Stimulated activated CD4-positive, alpha-beta T cell treated with anti-CD3 and anti-CD28 coated beads, TNF-alpha, amount 100 ng/mL, for 1 hour (primary cell): ENCODE data around the gene TTK.
A peak's percentile ranks its signal among the peaks of the same experiment; 100 is the strongest.

Experiments used
- DNase-seq, 3 donors: peaks; one replicate each; pipeline ENCODE4 v3.0.0-alpha.2; 2020; ENCODE audit warnings: low read depth in 3 of 3, low spot score in 1 of 3

TTK gene

DNA sequence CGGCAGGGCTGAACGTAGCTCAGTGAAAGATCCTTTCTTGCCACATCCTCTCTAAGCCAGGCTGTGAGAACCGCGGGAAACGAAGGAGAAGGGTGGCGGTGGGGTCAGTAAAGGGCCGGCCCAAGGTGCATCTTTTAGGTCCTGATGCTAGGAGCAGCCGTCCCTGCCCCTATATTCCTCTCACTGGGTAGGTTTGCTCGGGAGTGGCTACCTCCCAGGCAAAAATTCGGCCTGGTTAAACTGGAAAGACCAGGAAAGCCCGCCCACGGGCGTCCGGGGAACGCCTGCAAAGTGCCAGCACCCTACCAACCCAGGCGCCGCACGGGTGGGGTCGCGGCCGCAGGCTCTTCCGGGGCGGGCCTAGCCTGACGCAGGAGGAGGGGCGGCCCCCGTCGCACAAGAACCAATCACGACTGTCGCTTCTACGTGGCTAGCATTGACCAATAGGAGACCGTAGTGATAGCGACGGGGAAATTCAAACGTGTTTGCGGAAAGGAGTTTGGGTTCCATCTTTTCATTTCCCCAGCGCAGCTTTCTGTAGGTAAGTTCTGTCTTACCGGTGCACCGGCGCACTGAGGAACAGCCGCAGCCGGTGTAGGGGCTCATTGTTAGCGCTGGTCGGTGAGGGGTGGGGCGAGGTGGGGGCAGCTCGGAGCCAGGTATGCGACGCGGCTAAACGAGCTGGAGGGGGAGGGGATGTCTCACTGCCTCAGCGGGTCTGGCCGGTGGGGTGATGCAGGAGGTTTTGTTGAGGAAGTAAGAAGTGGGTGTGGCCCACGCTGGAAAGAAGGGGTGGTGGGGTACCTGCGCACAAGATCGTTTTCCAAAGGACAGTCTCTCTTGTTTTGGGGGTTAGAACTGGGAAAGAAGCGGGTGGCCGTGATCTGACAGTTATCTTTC lies at the start of gene TTK:
Gene TTK (plus strand): TSS at position 477 of the 900 bp plus-strand sequence. CDS start 1,195 bp downstream, outside the sequence.
- DNase-seq: peak; percentile 75 to 81 (median 79)

DNA sequence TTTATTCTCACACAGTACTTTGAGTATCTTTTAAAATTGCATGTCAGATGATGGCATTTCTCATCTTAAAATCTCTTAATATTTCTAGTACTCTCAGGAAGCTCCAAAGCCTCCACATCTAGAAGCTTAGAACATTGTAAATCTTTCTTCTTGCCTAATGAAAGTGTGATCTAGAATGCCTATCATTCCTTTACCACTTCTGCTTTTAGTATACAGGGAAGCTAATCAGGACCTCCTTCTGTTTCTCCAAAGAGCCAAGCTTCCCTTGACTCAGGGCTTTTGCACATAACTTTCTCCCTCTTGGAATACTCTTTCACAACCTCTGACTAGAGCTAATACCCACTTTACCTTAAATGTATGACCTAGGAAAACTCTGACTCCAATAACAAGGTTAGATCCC lies 49.6 kb upstream of the TTK start:
- no peak for DNase-seq

GRCh38 chr6:79964607-79965081 lies 39.8 kb upstream of the TTK start:
- DNase-seq: no peak

GRCh38 chr6:79967178-79967577 lies 37.3 kb upstream of the TTK start:
- DNase-seq: no peak

DNA sequence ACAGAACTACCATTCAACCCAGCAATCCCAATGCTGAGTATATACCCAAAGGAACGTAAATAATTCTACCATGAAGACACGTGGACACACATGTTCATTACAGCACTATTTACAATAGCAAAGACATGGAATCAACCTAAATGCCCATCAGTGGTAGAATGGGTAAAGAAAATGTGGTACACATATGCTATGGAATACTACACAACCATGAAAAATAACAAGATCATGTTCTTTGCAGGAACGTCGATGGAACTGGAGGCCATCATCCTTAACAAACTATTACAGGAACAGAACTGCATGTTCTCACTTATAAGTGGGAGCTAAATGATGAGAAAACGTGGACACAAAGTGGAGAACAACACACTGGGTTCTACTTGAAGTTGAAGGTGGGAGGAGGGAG lies 34.7 kb upstream of the TTK start:
- no peak for DNase-seq

DNA sequence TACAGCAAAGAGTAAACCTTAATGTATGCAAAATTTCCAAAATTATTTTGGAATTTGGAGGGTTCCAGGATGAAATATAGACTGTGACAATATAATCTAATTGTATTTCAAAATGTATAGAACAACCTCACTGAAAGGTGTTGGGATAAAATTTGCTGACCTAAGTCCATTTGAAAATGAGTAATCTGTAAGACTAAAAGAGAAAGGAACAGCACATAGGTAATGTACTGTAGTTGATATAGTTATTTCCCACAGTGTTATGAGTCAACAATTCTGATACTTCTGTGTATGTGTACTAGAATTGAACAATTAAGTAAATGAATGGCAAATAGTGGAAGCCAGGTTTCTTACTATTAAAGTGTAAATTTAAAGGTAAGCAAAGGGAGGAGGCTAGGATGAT lies 33.3 kb upstream of the TTK start:
- no peak for DNase-seq

GRCh38 chr6:79981652-79982051 lies 22.8 kb upstream of the TTK start:
- no peak for DNase-seq

DNA sequence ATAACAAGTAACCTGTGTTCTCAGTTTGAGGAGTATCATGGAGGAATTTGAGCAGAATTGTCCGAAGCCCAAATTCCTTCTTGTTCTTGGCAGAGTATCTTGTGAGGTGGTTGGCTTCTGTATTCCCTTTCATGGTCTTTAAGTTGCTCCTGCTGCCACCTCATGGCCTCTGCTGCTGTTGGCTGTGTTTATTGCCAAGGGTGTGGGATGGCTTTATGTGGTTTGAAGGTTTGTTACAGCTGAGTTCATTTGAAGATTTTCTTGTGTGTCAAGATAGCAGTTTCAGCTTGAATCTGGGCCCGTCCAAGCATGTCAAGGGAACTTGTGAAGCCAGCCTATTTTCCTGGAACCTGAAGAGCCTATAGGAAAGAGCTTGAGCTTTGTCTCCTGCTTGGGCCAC lies 20.2 kb upstream of the TTK start:
- DNase-seq: no peak

- no peak for DNase-seq
Observed at GRCh38 chr6:79985128-79985527, 19.3 kb upstream of the TTK start.

DNA sequence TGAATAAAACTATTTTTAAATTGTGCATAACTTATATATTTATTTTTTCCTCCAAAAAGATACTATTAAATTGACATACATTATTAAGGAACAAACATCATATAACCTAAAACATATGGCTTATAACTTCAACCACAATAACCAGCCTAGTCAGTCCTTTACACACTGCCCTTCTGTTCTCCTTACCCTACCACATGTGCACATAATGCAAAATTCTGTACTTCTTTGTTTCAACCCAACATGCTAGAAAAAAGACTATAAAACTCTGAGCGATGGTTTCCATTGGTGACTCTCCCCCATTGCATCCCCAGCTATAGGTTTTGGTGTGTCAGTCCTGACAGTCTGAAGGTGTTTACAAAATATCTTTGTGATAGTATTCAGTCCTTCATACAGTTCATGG lies 14.8 kb upstream of the TTK start:
- no peak for DNase-seq

GRCh38 chr6:79993012-79993910 lies 11.2 kb upstream of the TTK start:
- DNase-seq: no peak

GRCh38 chr6:79993911-79994309 lies 10.5 kb upstream of the TTK start:
- DNase-seq: no peak

- no peak for DNase-seq
Observed at GRCh38 chr6:79997728-79998127, 6.7 kb upstream of the TTK start.

DNA sequence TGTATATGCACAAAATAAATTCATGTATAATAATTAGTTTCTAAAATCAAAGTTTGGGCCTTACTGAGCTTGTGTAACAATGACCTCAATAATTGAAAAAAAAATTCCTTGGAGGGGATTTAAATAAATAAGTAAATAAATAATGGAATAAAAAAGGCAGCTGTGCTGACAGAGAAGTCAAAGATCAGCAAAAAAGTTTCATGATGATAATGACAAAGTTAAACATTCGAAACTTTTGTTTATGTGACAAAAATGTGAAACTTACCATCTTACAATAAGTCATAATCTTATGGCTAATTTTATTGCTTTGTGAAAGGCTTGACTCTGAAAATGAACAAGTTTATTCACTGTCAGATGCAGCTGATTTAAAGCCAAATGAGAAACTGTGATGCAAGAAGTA lies 3.1 kb upstream of the TTK start:
- no peak for DNase-seq

- DNase-seq: no peak
Observed at GRCh38 chr6:80003826-80004172, 650 bp upstream of the TTK start.

- no peak for DNase-seq
Observed at GRCh38 chr6:80005406-80005805, 957 bp downstream of the TTK start.

- DNase-seq: no peak
Observed at GRCh38 chr6:80006541-80006940, 2.1 kb downstream of the TTK start.

DNA sequence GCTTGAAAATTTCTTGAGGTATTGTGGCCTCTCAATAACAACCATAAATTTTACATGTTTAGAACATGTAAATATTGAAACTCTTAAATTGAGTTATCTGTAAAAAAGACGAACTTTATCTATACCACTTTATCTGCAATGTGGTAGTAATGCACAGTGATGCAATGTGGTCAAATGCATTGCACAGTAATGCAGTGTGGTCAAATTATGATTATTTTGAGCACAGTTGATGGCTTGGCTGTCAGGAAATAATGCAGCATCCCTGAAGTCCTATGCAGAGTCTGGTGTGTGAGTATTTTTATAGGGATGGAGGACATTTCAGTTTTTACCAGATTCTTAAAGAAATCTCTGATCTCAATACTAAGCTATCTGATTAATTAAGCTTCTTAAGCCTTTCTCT lies 5.1 kb downstream of the TTK start:
- DNase-seq: no peak

DNA sequence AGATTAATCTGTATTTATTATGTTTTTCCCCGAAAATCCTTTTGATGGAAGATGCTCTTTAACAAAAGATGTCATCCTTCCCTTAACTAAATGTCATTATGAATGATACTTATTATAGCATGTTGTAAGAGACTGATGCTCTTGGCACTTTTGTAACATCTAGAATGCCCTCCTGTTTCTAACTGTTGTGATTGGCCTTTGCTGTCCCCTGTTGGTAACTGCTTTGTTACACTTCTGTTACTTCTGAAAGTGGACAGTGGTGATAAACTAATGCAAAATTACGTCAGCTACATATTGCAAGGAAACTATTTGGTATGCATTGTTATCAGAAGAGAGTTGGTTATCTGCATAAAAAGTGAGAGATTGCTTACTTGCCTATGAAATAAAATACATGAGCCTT lies 5.8 kb downstream of the TTK start:
- no peak for DNase-seq

DNA sequence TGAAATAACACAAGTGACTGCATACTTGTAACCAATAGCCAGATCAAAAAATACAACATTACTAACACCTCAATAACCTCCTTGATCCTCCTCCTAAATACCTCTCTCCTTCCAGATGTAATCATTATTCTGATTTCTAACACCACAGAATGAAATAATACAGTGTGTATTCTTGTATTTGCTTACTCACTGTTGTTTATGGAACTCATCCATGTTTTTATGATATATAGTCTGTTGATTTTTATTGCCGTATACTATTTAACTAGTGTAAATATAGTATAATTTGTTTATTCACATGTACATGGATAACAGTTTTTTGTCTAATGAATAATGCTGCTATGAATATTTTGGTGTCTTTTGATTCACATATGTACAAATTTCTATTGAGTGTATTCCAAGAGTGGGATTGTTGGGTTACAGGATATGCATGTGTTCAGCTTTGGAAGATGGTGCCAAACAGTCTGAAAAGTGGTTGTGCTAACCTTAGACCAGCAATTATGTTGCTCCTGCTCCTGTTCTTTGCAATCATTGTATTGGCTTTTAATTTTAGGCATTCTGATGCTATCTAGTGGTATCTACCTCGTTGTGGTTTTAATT lies 11.5 kb downstream of the TTK start:
- no peak for DNase-seq

GRCh38 chr6:80020381-80021120 lies 16.1 kb downstream of the TTK start:
- DNase-seq: no peak
